OCI-LY1 (cell line): Measurements from ENCODE around the gene ABHD17B.

ENCODE experiments used
- CTCF ChIP-seq: fragments of 200-600 bp; sonication (generic), shearing (Covaris generic); IDR thresholded peaks from 2 replicates; pipeline ENCODE4 v1.5.1; 2017; ENCODE audit warnings: mild to moderate bottlenecking, antibody characterized with exemption, low read length, moderate library complexity, mixed read lengths
- EZH2 ChIP-seq: fragments of 200-600 bp; sonication (generic), shearing (Covaris generic); IDR thresholded peaks from 2 replicates; pipeline ENCODE4 v1.8.0; 2017; ENCODE audit warnings: borderline replicate concordance, mixed run types, mild to moderate bottlenecking, antibody characterized with exemption, low read length, moderate library complexity, mixed read lengths

GRCh38 chr9:71895117-71895516 is 15.9 kb downstream of the ABHD17B start:
- TF ChIP-seq CTCF, result no peak
- no peak for TF ChIP-seq EZH2
